H1 (cell line): ENCODE data around the gene AVPR2. TPM values are rescaled to one million over a fixed set of nuclear protein-coding genes. Genes with fewer than 3 reads are reported as not detected.

ENCODE experiments used
- CTCF ChIA-PET: fragments of 300-600 bp; sonication (Branson Sonifier 250); formaldehyde crosslinking; loops from one replicate; lab custom pipeline; 2021; ENCODE audit not compliant: partially characterized antibody; lab: Charles Lee
- POLR2A ChIA-PET: fragments of 300-600 bp; sonication (Branson Sonifier 250); formaldehyde crosslinking; loops from one replicate; lab custom pipeline; 2021; ENCODE audit warnings: inconsistent platforms; ENCODE audit not compliant: partially characterized antibody; lab: Charles Lee
- DNase-seq, 2 experiments: peaks; one replicate each; pipeline versions ENCODE4 v3.0.0 to v3.0.0-alpha.2; 2010 to 2022; ENCODE audit warnings: low spot score in 2 of 2, low read depth in 1 of 2, mixed read lengths in 1 of 2
- FAIRE-seq: peaks from 2 replicates; lab custom pipeline; 2011; peaks lifted over from hg19 to GRCh38; lab: Jason Lieb, UNC
- H2AFZ ChIP-seq: 2 replicates; pipeline ENCODE4 v1.8.1; 2012; ENCODE audit warnings: low read length, inconsistent platforms
- H2AK5ac ChIP-seq: 2 replicates; pipeline ENCODE4 v1.6.1; 2013; ENCODE audit warnings: low read depth, low read length
- H2BK120ac ChIP-seq: replicated peaks from 2 replicates; pipeline ENCODE3; 2013; ENCODE audit warnings: low read depth, low read length, inconsistent platforms
- H2BK12ac ChIP-seq: 2 replicates; pipeline ENCODE4 v1.6.1; 2013; ENCODE audit warnings: low read depth, low read length
- H2BK15ac ChIP-seq: 2 replicates; pipeline ENCODE4 v1.6.1; 2013; ENCODE audit warnings: low read length
- H2BK20ac ChIP-seq: 2 replicates; pipeline ENCODE4 v1.6.1; 2013; ENCODE audit warnings: low read length
- H2BK5ac ChIP-seq: 2 replicates; pipeline ENCODE4 v1.6.1; 2013; ENCODE audit warnings: low read depth, low read length
- H3K14ac ChIP-seq: 2 replicates; pipeline ENCODE4 v1.6.1; 2013; ENCODE audit warnings: inconsistent platforms; ENCODE audit not compliant: insufficient read length
- H3K18ac ChIP-seq: 2 replicates; pipeline ENCODE4 v1.6.1; 2013; ENCODE audit warnings: low read length; ENCODE audit errors: extremely low read depth
- H3K23ac ChIP-seq: 2 replicates; pipeline ENCODE4 v1.6.1; 2013; ENCODE audit warnings: inconsistent platforms; ENCODE audit not compliant: insufficient read length
- H3K23me2 ChIP-seq: 2 replicates; pipeline ENCODE4 v1.6.1; 2013; ENCODE audit warnings: low read depth, low read length
- H3K27ac ChIP-seq: 2 replicates; pipeline ENCODE4 v1.6.1; 2011; ENCODE audit warnings: low read depth, low read length, inconsistent platforms
- H3K27me3 ChIP-seq, 4 experiments: replicated peaks in 1 of 4; 1 replicate in 1 of 4; 2 replicates in 3 of 4; pipeline versions ENCODE4 v1.6.1 to v1.8.1; 2011 to 2013; ENCODE audit warnings: low read length in 3 of 4, mild to moderate bottlenecking in 3 of 4, inconsistent platforms in 2 of 4, mixed read lengths in 2 of 4, moderate library complexity in 1 of 4; ENCODE audit not compliant: control insufficient read depth in 3 of 4, insufficient read depth in 3 of 4; ENCODE audit errors: extremely low read depth in 1 of 4
- H3K36me3 ChIP-seq, 4 experiments: 2 replicates each; pipeline versions ENCODE4 v1.6.1 to v1.8.1; 2011 to 2013; ENCODE audit warnings: mild to moderate bottlenecking in 4 of 4, low read length in 3 of 4, moderate library complexity in 2 of 4, control low read depth in 1 of 4, inconsistent platforms in 1 of 4; ENCODE audit not compliant: insufficient read depth in 4 of 4, control insufficient read depth in 2 of 4
- H3K4ac ChIP-seq: replicated peaks from 2 replicates; pipeline ENCODE3; 2013; ENCODE audit warnings: low read length, low read depth, mixed read lengths, inconsistent platforms; ENCODE audit not compliant: insufficient read length
- H3K4me1 ChIP-seq, 4 experiments: replicated peaks in 1 of 4; 1 replicate in 1 of 4; 2 replicates in 3 of 4; pipeline versions ENCODE4 v1.6.1 to v1.8.1; 2011 to 2013; ENCODE audit warnings: low read length in 3 of 4, inconsistent platforms in 2 of 4, mixed read lengths in 1 of 4; ENCODE audit not compliant: insufficient read depth in 4 of 4, control insufficient read depth in 3 of 4
- H3K4me2 ChIP-seq, 2 experiments: 2 replicates each; pipeline versions ENCODE4 v1.6.1 to v1.8.1; 2011 to 2013; ENCODE audit warnings: low read depth in 2 of 2, low read length in 2 of 2, control low read depth in 1 of 2, inconsistent platforms in 1 of 2, mild to moderate bottlenecking in 1 of 2; ENCODE audit not compliant: insufficient read depth in 1 of 2
- H3K4me3 ChIP-seq, 4 experiments: fragments of 200-600, 300-600 bp in 1 of 4; sonication (generic), shearing (Covaris generic), sonication (Bioruptor Twin) in 1 of 4; 2 replicates each; pipeline versions ENCODE4 v1.5.1 to v1.8.1; 2011 to 2016; ENCODE audit warnings: low read length in 4 of 4, low read depth in 3 of 4, control low read depth in 2 of 4, inconsistent platforms in 2 of 4, mild to moderate bottlenecking in 2 of 4, mixed read lengths in 1 of 4, moderate library complexity in 1 of 4; ENCODE audit not compliant: insufficient read depth in 2 of 4; ENCODE audit errors: extremely low read depth in 1 of 4
- H3K56ac ChIP-seq: replicated peaks from 2 replicates; pipeline ENCODE3; 2013; ENCODE audit warnings: low read depth, mild to moderate bottlenecking, mixed read lengths, low read length, inconsistent platforms; ENCODE audit not compliant: insufficient read length
- H3K79me1 ChIP-seq: 2 replicates; pipeline ENCODE4 v1.6.1; 2013; ENCODE audit warnings: low read depth, low read length, control low read depth
- H3K79me2 ChIP-seq, 2 experiments: 2 replicates each; pipeline versions ENCODE4 v1.6.1 to v1.8.1; 2012 to 2013; ENCODE audit warnings: low read length in 2 of 2, mild to moderate bottlenecking in 2 of 2, inconsistent platforms in 1 of 2; ENCODE audit not compliant: insufficient read depth in 2 of 2, control insufficient read depth in 1 of 2
- H3K9ac ChIP-seq, 4 experiments: replicated peaks in 1 of 4; 1 replicate in 1 of 4; 2 replicates in 3 of 4; pipeline versions ENCODE4 v1.6.1 to v1.8.1; 2011 to 2013; ENCODE audit warnings: low read depth in 3 of 4, low read length in 3 of 4, control low read depth in 2 of 4, mild to moderate bottlenecking in 2 of 4, moderate library complexity in 2 of 4, inconsistent platforms in 1 of 4; ENCODE audit errors: extremely low read depth in 1 of 4
- H3K9me3 ChIP-seq, 2 experiments: 2 replicates each; pipeline versions ENCODE4 v1.6.1 to v1.8.1; 2012 to 2013; ENCODE audit warnings: mild to moderate bottlenecking in 2 of 2, moderate library complexity in 2 of 2, control low read depth in 1 of 2, inconsistent platforms in 1 of 2, low read depth in 1 of 2, low read length in 1 of 2, mixed read lengths in 1 of 2; ENCODE audit not compliant: insufficient read depth in 2 of 2
- H4K20me1 ChIP-seq, 2 experiments: replicated peaks in 1 of 2; 2 replicates each; pipeline versions ENCODE3 to v1.8.1; 2011 to 2013; ENCODE audit warnings: inconsistent platforms in 2 of 2, low read length in 2 of 2, mild to moderate bottlenecking in 1 of 2; ENCODE audit not compliant: insufficient read depth in 2 of 2, control insufficient read depth in 1 of 2
- H4K5ac ChIP-seq: 2 replicates; pipeline ENCODE4 v1.6.1; 2013; ENCODE audit warnings: low read length, low read depth, mixed read lengths, inconsistent platforms; ENCODE audit not compliant: insufficient read length
- H4K8ac ChIP-seq: 2 replicates; pipeline ENCODE4 v1.8.0; 2013; ENCODE audit warnings: mild to moderate bottlenecking, moderate library complexity, low read length, inconsistent platforms; ENCODE audit not compliant: insufficient read depth; ENCODE audit errors: extremely low read depth
- H4K91ac ChIP-seq: replicated peaks from 2 replicates; pipeline ENCODE3; 2013; ENCODE audit warnings: low read length, mixed read lengths, inconsistent platforms; ENCODE audit not compliant: insufficient read length
- EGR1 ChIP-seq: IDR thresholded peaks from 2 replicates; pipeline ENCODE4 v1.6.1; 2011; ENCODE audit warnings: low read depth, low read length, borderline replicate concordance
- GABPA ChIP-seq: IDR thresholded peaks from 2 replicates; pipeline ENCODE4 v1.6.1; 2011; ENCODE audit warnings: mild to moderate bottlenecking, low read length, moderate library complexity, borderline replicate concordance; ENCODE audit not compliant: insufficient read depth
- KDM4A ChIP-seq: IDR thresholded peaks from one replicate; pipeline ENCODE4 v1.7.1; 2012; ENCODE audit warnings: low read depth, mild to moderate bottlenecking, moderate library complexity, low read length, inconsistent platforms; ENCODE audit not compliant: severe bottlenecking
- PHF8 ChIP-seq: fragments of 200-600 bp; sonication (generic); conservative IDR thresholded peaks from 2 replicates; pipeline ENCODE4 v1.7.1; 2012; ENCODE audit warnings: low read depth, mild to moderate bottlenecking, inconsistent platforms, low read length, moderate library complexity
- WGBS, 2 experiments: shearing (Covaris generic) in 1 of 2; methylation state at CpG; one replicate each; pipeline versions ENCODE4 v1.1.6 to v1.1.7; 2013 to 2015; ENCODE audit warnings: low lambda C conversion rate in 2 of 2, mixed read lengths in 2 of 2, inconsistent platforms in 1 of 2, low coverage in 1 of 2, missing lambda C conversion rate in 1 of 2; ENCODE audit not compliant: insufficient replicate concordance in 2 of 2, insufficient coverage in 1 of 2, insufficient read length in 1 of 2; ENCODE audit errors: extremely low coverage in 1 of 2, missing lambda C conversion rate in 1 of 2; 5-methylcytosine and 5-hydroxymethylcytosine counted together
- polyA plus RNA-seq, 7 experiments: library from polyadenylated mRNA; depleted of rRNA in 3 of 7; stranded (reverse) in 5 of 7; unstranded in 2 of 7; fragments of >200 nt in 5 of 7; fragments of 200-250 nt in 2 of 7; gene quantifications; 1 replicate in 5 of 7; 2 replicates in 1 of 7; 4 replicates in 1 of 7; pipeline versions ENCODE4 v1.2.1 to v1.2.3, GENCODE V29; 2011 to 2013; ENCODE audit warnings: missing spikeins in 2 of 7, mixed read lengths in 2 of 7
- total RNA-seq: library from RNA; stranded (reverse); fragmentation: NEBNext Ultra II Directional; extraction: Animal tissue kit (Norgen Biotek cat#: 25700); gene quantifications from 2 replicates; pipeline ENCODE4 v1.2.1, GENCODE V29; 2021

The AVPR2 gene
- total and polyA plus RNA-seq, 2 of the 8 experiments (the other 6 are each of a cell fraction or from before 2014, with no cell fraction given): 0.09 TPM; not detected in 1

DNA sequence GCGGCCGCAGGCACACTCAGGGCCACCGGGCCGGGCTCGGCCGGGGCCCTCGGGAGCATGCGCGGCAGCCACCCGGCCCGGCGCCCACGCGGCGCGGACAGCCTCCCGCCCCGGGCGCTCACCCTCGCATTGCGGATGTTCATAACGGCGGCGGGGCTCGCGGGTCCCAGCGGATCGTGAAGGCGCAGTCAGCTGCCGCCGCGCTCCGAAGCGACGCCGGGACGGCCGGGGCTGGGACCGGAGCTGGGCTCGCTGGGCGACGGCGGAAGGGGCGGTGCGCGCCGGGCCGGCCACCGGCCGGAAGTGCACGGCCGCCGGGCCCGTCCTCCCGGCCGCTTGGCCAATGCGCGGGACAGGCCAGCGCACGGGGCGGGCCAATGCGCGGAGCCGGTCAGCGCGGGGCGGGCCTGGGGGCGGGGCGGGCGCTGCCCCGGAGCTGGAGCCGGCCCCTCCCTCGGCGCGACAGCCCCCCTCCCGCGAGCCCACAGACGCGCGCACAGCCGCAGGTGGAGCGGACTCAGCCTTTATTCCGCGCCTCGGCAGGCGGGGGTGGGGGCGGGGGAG is 30.4 kb downstream of the AVPR2 start, which contains the start of gene NAA10:
Gene NAA10, minus strand, starts transcription at position 276 of the 564 bp plus-strand sequence. Its CDS starts 133 bp downstream, at position 143.
- Histone ChIP-seq H3K36me3 (peaks cover 0 to 10% (median 4%) of the 10 kb centered on the region in 4 experiments; a peak in 2 of 8 replicates), H3K4ac (no peak within 1 kb of the TSS), H2BK5ac (no peak within 1 kb of the TSS), H4K91ac (no peak within 1 kb of the TSS), H3K23ac (no peak within 1 kb of the TSS), H3K27me3 (no peaks in the 10 kb centered on the region), H3K23me2 (0 out of 2 replicates have a peak, but pooled peaks cover 2% of the 10 kb centered on the region), H4K20me1 (peaks cover 0 to 3% of the 10 kb centered on the region in 2 experiments), H3K56ac (no peak within 1 kb of the TSS), H2BK12ac (no peak within 1 kb of the TSS), H4K5ac (no peak within 1 kb of the TSS), H3K4me2 (peak within 1 kb of the TSS; percentile 70 to 79), H3K18ac (no peak within 1 kb of the TSS; the same call in 1 of the 2 replicates), H3K79me2 (peaks cover 0 to 13% of the 10 kb centered on the region in 2 experiments; a peak in 2 of 4 replicates), H3K27ac (no peak within 1 kb of the TSS), H3K9ac (peak within 1 kb of the TSS; percentile 20 to 80 (median 60); a peak in 5 of 7 replicates), H3K9me3 (no peaks in the 10 kb centered on the region), H3K14ac (no peak within 1 kb of the TSS), H2BK20ac (no peak within 1 kb of the TSS), H4K8ac (peak within 1 kb of the TSS; percentile 79; the same call in 1 of the 2 replicates), H2AK5ac (no peak within 1 kb of the TSS), H2AFZ (no peak within 1 kb of the TSS), H3K4me3 (peak within 1 kb of the TSS; percentile 57 to 87 (median 66)), H3K4me1 (peaks cover 0 to 6% (median 4%) of the 10 kb centered on the region in 4 experiments; a peak in 5 of 7 replicates), H2BK15ac (no peak within 1 kb of the TSS), H3K79me1 (no peaks in the 10 kb centered on the region), H2BK120ac (no peak within 1 kb of the TSS)
- ChIA-PET POLR2A (interaction anchor here (0.7 to 18.9 kb wide), 8 partner anchors 10 to 335 kb away, joined by 3 to 231 read pairs (median 4); partner anchors contain the start of genes ARHGAP4, IDH3G, RENBP and SSR4), CTCF (interaction anchor here (0.7 to 19.6 kb wide), 3 partner anchors 14 to 157 kb away, joined by 3 to 272 read pairs (median 4); partner anchors contain the start of gene RENBP)
- peak in 1 of 2 experiments; percentile 63 for DNase-seq
- 2% methylated on average over 9 of the region's 87 CpGs; no CpG with 5 or more reads in 1 of the 2 experiments for WGBS, 2 experiments
- peak; percentile 74; the same call in 1 of the 2 replicates for TF ChIP-seq GABPA
- peak; percentile 33; the same call in 1 of the 2 replicates for TF ChIP-seq PHF8
- no peak for TF ChIP-seq EGR1
- no peak for TF ChIP-seq KDM4A
- no peak for FAIRE-seq
